ENCODE measurements around the gene KCNG4. TPM values are rescaled to one million over a fixed set of nuclear protein-coding genes. Genes with fewer than 3 reads are reported as not detected.

Gene KCNG4
- total RNA-seq, 6 experiments from 2014 or later: not detected

DNA sequence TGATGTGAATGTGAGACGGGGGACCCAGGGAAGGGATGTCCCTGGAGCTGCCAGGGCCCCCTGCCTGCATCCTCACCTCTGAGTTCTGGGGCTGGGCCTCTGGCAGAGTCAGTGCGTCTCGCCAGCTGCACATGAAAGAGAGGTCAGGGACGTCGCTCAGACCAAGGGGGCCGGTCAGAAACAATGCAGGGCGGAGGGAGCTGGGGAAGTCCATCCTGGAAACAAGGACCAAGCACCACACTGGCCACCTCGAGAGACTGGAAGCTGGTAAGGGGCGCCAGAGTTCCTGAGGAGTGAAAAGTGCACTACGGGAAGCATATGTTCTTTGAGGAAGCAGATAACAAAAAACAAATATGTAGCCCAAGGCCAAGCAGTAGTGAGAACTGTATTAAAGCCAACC is 55.0 kb downstream of the KCNG4 start:
- Mint-ChIP-seq H3K4me3 (peak overlapping the region; percentile 94), H3K9me3 (no peaks in the 10 kb centered on the region)
- TF ChIP-seq, protein P1, sequence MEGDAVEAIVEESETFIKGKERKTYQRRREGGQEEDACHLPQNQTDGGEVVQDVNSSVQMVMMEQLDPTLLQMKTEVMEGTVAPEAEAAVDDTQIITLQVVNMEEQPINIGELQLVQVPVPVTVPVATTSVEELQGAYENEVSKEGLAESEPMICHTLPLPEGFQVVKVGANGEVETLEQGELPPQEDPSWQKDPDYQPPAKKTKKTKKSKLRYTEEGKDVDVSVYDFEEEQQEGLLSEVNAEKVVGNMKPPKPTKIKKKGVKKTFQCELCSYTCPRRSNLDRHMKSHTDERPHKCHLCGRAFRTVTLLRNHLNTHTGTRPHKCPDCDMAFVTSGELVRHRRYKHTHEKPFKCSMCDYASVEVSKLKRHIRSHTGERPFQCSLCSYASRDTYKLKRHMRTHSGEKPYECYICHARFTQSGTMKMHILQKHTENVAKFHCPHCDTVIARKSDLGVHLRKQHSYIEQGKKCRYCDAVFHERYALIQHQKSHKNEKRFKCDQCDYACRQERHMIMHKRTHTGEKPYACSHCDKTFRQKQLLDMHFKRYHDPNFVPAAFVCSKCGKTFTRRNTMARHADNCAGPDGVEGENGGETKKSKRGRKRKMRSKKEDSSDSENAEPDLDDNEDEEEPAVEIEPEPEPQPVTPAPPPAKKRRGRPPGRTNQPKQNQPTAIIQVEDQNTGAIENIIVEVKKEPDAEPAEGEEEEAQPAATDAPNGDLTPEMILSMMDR (IDR thresholded peaks at IDR 0.05): no peak

DNA sequence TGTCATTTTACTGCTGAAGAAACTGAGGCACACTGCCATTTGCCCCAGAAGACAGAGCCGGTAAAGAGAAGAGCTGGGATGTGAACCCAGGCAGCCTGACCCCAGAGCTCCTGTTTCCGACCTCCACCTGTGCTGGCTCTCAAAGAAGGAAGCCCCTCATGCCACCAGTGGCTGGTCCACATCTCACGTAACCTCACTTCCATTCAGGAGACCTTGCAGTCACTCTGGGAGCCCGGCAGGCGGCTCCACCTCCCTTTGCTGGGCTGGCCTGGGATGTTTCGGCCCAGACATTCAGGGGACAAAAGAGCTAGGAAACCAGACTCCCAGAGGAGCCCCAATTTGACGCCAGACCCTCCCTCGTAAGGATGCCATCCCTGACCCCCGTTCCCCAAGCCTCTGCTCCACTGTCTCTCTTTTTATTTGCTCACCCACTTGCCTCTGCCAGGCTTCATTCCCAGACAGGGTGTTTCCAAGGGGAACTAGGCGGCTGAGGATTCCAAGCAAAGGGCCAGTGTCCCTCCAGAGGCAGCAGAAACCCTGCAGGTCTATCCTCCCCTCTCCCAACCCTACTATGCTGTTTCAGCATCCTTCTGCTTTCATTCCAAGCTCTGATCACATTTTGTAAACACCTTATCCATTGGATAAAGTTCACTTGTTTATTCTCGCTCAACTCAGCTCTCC is 55.8 kb downstream of the KCNG4 start:
- H3K4me1 Mint-ChIP-seq (ENCODE audit: low read depth): peaks cover 11% of the 10 kb centered on the region
- H3K4me3 Mint-ChIP-seq: no peak overlapping the region
- peaks cover 15% of the 10 kb centered on the region; the same call in 1 of the 2 replicates for H3K36me3 Mint-ChIP-seq (ENCODE audit: low read depth)
- no peak overlapping the region for H3K27ac Mint-ChIP-seq
- no peaks in the 10 kb centered on the region for H3K9me3 Mint-ChIP-seq
- TF ChIP-seq, protein P1 (IDR thresholded peaks at IDR 0.05): no peak; the same call in 1 of the 2 replicates
- no peak for DNase-seq
- no peaks in the 10 kb centered on the region for H3K27me3 Mint-ChIP-seq (ENCODE audit: insufficient read depth)

More for the DNA sequence above, 55.0 kb downstream of the KCNG4 start:
- DNase-seq: no peak
- no peaks in the 10 kb centered on the region for H3K27me3 Mint-ChIP-seq (ENCODE audit: insufficient read depth)
- peaks cover 15% of the 10 kb centered on the region; the same call in 1 of the 2 replicates for H3K36me3 Mint-ChIP-seq (ENCODE audit: low read depth)
- H3K27ac Mint-ChIP-seq: no peak overlapping the region
- peaks cover 11% of the 10 kb centered on the region for H3K4me1 Mint-ChIP-seq (ENCODE audit: low read depth)

DNA sequence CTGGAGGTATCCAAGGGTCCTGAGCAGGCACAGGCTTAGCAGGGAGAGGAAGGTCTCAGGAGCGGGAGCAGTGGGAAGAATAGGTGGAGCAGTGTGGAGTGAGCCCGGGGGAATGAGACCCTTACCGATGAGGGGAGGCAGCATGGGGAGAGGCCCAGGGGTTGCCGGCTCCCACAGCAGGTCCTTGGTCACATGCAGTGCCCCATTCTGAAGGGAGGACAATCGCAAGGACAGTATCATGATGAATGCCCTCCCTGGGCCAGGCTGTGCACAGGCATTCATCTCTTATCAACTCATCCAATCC is 56.3 kb downstream of the KCNG4 start:
- no peak for DNase-seq
- H3K36me3 Mint-ChIP-seq (ENCODE audit: low read depth): peaks cover 15% of the 10 kb centered on the region; the same call in 1 of the 2 replicates
- no peaks in the 10 kb centered on the region for H3K27me3 Mint-ChIP-seq (ENCODE audit: insufficient read depth)
- H3K27ac Mint-ChIP-seq: no peak overlapping the region
- H3K9me3 Mint-ChIP-seq: no peaks in the 10 kb centered on the region
- H3K4me1 Mint-ChIP-seq (ENCODE audit: low read depth): peaks cover 12% of the 10 kb centered on the region
- H3K4me3 Mint-ChIP-seq: no peak overlapping the region
- TF ChIP-seq, protein P1 (IDR thresholded peaks at IDR 0.05): no peak

DNA sequence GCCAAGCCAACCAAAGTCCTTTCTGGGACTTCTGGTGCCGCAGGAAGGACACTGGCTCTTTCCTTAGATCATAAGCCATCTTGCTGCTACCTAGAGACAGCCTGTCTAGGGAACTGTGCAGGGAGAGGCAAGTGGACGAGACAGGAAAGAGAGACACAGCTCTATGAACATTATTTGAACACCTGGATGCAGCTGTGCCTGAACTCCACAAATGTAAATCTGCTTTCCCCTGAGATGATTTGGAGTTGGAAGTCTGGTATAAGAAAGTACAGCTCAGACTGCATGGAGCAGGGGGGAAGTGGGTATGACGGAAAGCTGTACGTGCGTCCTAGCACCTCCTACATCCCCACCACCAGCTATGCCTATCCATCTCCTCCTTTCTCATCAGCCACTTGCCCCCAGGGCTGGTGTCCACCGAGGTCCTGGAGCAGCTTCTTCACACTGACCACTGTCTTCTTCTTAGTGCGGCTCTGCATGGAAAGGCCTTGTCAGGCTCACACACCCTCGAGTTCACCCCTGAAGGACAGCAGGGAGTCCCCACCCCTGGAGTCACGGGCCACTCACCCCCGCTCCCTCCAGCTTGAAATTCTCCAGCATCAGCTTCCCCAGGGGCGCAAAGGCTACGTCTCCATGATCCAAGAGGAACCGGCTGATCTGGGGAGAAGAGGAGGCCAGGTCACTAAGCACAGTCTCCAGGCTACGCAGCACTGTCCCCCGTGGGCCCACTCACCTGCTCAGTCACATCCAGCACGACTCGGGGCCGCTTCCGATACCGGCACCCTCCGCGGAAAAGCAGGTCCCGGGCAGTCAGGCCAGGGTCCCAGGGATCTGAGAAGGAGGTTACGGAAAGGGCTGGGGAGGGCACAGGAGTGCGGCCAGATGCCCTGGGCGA is 56.9 kb downstream of the KCNG4 start:
- Mint-ChIP-seq H3K4me3 (no peak overlapping the region), H3K9me3 (no peaks in the 10 kb centered on the region), H3K36me3 (ENCODE audit: low read depth) (peaks cover 15% of the 10 kb centered on the region; the same call in 1 of the 2 replicates), H3K4me1 (ENCODE audit: low read depth) (peaks cover 18% of the 10 kb centered on the region), H3K27ac (no peak overlapping the region), H3K27me3 (ENCODE audit: insufficient read depth) (no peaks in the 10 kb centered on the region)
- DNase-seq: no peak
- TF ChIP-seq, protein P1 (IDR thresholded peaks at IDR 0.05): no peak

DNA sequence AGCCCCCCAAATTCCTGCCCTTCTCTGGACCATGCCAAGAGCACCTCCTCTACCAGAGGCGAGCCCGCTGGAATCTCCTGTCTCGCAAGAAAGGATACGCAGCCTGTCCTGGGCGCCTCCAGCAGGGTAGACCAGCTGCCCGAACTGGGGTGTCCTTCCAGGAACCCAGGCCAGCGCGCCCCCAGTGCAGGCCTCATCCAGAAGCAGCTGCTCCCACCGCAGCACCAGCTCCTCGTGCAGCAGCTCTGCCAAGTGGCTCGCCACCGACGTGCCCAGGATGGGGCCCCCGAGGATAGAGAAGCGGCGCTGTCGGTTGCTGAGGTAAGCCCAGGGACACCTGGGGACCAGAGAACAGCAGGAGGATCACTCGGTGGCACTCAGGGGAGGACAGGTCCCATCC is 57.7 kb downstream of the KCNG4 start:
- Mint-ChIP-seq H3K27ac (no peak overlapping the region), H3K36me3 (ENCODE audit: low read depth) (peaks cover 15% of the 10 kb centered on the region; the same call in 1 of the 2 replicates), H3K4me3 (no peak overlapping the region), H3K27me3 (ENCODE audit: insufficient read depth) (no peaks in the 10 kb centered on the region), H3K9me3 (no peaks in the 10 kb centered on the region), H3K4me1 (ENCODE audit: low read depth) (peaks cover 26% of the 10 kb centered on the region)
- DNase-seq: no peak
- TF ChIP-seq, protein P1 (IDR thresholded peaks at IDR 0.05): no peak

Measured in HFFc6 (cell line).